HG03457 (cell line): ENCODE measurements around the gene APCDD1.

ENCODE experiments used
- ATAC-seq: cut with Tn5 transposase; IDR thresholded peaks from one replicate; pipeline ENCODE4 v1.9.1; 2021; ENCODE audit warnings: moderate number of reproducible peaks; ENCODE audit not compliant: unreplicated experiment

Gene APCDD1

DNA sequence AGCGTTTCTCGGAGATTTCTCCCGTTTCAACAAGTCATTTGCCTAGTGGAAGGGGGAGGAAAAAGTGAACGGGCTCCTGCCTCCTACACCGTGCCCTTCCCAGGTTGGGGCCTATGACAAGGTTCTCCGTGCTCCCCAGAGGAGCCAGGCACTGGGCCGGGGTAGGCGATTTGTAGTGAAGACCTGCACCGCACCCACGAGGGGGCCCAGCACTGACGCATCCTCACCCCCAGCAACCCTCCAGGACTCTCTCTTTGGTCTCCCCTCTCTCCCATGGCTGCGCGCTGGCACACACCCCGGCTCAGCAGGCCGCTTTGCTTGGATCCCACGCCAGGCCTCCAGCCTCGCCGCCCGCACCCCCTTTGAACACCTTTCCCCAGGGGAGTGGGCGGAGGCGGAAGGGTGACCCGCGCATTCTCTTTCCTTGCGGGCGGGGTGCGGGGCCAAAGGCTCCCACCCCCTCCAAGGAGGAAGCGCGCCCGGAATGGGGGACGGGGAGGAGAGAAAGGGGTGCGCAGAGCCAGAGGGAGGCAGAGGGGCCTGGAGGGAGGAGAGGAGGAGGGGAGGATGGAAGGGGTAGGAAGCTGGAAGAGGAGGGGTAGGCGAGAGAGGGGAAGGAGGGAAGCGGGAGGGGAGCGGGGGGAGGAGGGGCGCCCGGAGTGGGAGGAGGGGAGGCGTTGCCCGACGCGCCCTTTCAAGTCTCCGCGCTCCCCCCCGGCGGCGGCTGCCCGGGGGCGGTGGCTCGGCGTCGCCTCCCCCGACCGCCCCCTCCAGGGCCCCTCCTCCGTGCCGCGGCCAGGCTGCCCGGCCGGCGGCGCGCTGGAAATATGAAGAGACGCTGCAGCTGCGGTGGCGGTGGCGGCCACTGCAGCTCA lies at the start of gene APCDD1:
Gene APCDD1, plus strand, starts transcription at position 830 of the 875 bp plus-strand sequence. CDS start 347 bp downstream, outside the sequence.
- ATAC-seq, result no peak

DNA sequence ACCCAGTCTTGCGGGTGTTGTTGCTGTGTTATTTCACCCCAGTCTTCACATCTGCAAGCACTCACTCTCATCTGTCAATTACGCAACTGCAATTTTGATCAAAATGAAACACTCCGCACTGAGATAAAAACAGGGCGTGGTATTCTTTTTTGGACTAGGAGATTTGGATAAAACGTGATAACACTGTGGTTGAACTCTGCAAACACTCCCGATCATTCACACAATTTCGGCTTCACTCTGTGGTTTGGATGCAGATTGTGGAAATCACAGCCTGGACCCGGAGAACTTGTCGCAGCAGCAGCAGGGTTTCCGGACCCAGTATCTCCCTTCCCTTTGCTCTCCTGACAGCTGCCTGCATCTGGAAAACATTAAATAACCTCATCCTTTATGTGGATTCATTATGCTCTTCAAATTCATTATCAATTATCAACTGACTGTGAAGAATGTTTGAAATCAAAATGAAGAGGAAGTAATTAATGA lies 49.4 kb upstream of the APCDD1 start:
- ATAC-seq, result no peak

DNA sequence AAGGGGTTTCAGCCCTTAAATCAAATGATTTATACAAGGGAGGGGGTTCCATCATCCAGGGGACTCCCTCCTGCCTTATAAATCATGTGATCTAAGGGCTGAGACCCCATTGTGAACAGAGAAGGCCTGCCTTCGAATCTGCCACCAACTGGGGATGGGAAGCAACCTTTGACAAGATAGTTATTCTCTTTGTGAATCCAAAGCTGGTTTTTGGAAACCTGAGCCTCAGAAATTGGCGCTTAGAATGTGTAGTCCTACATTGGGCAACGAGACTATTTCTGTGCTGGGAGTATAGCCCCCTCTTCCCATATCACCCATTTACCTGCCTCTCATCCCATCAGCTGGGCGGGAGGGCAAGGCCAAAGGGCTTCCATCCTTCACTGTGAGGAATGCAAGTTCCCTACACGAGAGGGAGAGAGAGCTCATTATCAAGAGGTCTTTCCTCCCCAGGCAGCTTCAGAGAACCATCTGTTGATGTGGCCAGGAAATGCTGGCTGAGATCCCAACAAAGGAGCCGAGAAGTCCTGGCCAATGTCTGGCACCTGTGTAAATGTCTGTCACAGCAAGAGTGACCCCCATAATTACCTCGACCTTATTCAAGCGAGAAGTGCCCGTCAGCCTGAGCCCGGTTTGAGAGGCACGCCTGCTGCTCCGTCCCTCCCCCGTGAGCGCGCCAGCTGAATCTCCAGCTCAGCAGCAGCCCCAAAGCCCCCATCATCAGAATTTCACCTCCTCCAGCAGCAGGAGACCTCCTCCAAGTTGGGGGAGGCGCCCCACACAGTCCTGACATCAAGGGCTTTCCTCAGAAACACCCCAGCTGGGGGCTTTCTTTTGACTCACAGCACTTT lies 48.4 kb upstream of the APCDD1 start:
- no peak for ATAC-seq

DNA sequence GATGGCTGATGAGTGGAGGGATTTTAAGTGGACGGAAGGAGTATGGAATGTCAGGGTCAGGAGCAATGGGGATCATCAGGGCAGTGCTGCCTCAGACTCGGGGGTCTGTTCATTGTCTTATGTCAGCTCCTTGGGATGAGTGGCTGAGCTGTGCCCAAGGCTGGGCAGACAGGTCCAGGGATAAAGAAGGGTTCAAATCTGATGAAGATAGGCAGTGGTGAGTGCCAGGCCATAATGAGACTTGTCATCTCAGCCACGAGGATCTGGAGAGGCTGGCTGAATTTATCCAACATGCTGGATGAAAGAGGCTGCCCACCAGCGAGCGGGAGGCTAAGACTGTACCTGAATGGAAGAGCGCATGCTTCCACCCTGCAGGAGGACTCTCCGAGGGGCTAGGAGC lies 46.3 kb upstream of the APCDD1 start:
- ATAC-seq, result no peak

DNA sequence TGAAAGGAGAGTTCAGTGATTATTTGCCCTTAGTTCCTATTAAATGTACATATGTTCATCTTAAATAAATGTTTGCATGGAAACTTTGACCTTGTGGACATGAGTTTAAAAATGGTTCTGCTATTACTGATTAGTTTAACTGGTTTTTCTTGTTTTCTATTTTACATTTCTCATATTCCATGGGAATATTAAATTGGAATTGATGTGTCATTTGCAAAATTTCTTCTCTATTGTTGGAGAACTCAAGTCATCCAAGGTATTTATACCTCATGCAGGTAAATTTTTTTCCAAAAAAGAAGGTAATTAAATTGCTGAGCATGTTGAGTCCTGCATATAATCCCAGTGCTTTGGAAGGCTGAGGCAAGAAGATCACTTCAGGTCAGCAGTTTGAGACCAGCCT lies 45.4 kb upstream of the APCDD1 start:
- ATAC-seq, result no peak

DNA sequence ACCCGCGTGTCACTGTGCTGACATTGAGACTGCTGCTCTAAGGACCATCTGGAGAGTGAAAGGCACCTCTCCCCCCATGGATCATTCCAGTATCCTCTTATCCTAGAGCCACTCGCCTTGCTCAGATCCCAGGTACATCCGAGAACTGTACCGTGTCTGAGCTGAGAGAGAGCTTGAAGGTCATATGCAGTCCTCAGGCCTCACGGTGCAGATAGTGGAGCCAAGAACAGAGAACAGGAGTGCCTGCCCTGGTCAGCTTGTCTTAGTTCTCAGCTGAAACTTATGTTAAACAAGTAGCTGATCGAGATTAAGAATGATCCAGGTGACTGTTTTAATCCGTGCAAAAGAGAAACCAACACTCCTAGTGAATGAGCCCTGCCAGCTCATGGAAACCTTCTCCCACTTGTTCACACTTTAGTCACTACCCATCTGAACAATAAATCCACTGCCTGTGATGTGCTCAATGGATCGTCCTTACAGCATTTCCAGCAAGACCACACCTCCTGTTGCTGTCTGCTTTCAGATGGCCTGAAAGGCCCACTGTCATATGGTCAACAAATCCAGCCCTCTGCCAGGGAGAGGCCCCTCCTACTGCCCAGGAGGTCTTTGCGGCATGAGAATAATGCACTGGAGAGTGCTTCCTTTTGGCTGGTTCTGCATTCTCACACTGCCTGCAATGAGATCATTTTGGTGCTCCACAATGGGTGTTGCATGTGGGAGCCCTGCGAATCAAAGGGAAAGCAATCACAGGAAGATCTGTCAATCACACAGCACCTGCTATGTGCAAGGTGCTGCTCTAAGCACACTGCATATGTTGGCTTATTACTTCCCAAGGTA lies 43.7 kb upstream of the APCDD1 start:
- no peak for ATAC-seq

DNA sequence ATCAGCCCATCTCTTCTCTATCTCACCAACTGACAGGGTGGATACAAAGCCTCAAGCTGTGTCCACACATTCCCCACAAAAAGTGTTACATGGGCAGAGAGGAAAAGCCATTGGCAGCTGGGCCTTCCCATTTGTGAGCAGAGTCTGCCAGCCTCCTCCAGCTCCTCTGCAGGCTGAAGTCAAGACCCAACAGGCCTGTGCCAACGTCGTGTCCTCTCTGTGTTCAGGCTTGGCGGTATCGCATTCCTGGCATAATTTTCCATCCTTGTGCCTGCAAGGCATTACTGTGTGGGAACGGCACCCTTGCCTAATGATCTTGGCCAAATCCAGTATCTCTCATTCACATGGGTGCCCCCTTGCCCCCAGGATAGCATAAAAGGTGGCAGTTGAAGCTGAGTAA lies 41.5 kb upstream of the APCDD1 start:
- ATAC-seq, result no peak

DNA sequence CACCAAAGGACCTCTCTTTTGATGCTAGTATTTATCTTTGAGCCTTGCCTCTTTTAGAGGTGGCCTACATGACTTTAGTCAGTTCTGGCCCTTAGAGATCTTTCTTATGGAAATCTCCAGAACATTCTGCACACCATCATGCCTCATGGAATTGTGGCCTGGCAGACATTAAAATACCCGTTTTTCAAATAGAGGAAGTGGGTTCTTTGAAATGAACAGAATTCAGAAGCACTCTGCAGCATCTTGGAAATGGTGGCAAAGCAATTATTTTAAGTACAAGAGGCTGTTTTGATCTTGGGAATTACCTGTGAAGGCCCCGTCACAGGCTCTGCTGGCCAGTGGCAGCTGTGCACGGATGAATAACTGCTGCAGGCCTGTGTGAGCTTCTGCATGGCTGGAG lies 40.7 kb upstream of the APCDD1 start:
- ATAC-seq, result no peak

DNA sequence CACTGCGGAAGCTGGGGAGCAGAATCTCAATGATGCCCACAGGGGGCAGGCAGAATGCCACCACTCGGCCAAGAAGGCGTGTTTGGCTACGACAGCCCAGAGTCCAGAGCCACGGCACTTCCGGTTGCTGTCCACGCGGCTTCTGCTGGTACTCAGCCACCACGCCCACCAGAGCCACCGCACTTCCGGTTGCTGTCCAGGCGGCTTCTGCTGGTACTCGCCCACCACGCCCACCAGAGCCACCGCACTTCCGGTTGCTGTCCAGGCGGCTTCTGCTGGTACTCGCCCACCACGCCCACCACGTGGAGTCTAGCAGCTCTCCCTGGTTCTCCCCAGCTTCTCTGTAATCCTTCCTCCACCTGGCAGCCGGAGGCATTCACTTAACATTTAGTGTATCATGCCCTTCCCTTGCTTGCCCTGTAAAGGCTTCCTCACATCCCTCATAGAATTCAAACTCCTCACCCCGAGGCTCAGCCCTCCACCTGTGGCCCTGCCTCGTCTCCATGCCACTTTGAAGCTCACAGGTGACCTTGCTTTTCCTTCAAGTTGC lies 40.1 kb upstream of the APCDD1 start:
- no peak for ATAC-seq

DNA sequence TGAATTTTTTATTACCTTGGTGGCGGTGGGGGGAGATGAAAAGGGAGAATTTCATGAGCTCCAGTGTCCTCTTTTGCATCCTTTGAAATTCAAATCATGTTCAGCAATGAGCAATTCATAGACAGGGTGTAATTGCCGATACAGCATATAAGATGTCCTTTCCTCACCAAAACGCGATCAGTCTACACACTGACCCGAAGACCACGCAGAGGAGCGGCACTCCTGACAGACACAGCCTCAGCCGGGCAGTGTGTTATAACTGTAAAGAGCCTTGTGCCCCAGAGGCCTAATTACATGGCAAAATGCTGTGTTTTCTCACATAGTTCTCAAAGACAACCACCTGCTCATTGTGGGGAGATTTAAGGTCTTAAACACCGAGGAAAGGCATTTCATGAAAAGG lies 38.4 kb upstream of the APCDD1 start:
- ATAC-seq, result no peak

DNA sequence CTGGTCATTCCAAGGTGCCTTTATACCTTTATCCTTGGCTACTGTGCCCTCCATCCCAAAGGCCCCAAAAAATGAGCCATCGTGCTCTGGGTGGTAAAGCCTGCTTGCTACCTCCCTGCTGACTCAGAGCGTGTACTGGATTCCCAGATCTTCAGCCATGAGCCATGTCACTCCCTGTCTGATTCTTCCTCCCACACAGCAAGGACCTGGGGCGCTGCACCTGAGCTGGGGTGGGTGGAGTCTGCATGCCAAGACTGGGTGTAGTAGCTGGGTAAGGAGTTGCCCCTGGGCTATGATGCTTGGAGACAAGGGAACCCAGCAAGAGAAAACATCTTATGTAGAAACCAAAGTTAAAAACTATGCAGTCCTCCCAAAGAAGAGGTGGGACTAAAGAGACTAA lies 37.2 kb upstream of the APCDD1 start:
- ATAC-seq, result no peak

DNA sequence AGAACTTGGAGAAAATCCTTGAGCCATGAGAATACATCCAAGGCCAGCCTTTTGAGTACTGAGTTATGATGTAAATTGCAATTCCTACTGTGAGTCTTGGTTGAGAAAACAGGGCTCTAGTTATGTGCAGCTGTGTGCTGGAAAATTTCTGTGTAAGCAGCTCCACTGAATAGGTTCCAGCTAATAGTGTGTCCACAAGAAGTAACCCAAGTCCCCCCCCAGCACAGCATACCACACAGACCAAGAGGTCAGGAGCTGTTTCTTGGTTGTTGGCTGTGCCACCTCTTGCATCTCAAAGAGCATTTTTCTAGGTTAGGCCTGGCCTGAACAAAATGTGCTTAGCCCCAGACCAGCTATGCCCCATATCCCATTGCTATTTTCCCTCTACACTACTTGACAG lies 36.8 kb upstream of the APCDD1 start:
- no peak for ATAC-seq

DNA sequence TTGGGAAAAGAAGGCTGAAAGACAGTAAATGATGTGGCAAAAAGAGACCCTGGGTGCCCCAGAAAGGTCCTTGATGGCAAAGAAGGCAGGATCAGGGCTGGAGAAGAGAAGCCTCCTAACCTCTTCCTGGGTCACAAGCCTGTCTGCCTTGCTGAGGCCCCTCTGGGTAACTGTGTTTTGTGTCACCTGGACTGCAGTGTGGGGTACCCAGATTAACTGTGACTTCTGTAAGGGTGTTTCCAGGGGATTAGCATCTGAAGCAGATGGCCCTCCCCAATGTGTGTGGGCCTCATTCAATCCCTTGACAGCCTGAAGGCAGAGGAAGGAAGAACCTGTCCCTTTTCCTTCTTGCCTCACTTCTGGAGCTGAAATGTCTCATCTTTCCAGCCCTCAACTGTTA lies 35.6 kb upstream of the APCDD1 start:
- no peak for ATAC-seq

DNA sequence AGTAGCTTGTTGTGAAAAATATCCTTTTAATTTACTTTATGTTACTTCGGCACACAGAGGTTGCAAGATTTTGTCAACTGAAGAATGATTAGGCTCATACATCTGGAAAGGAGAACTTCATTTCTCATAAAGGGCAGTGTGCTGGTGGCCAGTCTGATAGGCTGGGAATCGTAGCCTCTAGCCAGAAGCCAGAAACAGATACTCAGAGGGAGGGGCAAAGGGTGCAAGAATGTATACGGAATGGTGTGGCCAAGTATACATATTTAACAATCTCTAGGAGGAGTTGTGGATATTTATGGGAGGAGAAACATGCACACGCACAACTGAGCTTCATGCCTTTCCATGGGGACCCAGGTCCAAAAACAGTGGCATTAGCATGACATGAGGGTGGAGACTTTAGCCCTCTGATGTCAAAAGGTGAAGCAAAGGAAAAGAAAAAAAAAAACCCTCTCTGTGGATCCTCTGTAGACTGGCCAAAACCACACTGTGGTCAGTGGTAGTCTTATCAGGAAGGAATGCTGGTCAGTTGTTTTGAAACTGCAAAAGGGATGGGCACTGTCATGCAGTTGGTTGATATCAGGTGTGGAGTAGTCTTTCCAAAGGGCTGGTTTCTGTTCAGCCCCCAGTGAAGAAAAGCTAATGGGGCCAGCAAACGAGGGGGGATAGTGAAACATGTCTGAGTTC lies 34.9 kb upstream of the APCDD1 start:
- ATAC-seq, result no peak

DNA sequence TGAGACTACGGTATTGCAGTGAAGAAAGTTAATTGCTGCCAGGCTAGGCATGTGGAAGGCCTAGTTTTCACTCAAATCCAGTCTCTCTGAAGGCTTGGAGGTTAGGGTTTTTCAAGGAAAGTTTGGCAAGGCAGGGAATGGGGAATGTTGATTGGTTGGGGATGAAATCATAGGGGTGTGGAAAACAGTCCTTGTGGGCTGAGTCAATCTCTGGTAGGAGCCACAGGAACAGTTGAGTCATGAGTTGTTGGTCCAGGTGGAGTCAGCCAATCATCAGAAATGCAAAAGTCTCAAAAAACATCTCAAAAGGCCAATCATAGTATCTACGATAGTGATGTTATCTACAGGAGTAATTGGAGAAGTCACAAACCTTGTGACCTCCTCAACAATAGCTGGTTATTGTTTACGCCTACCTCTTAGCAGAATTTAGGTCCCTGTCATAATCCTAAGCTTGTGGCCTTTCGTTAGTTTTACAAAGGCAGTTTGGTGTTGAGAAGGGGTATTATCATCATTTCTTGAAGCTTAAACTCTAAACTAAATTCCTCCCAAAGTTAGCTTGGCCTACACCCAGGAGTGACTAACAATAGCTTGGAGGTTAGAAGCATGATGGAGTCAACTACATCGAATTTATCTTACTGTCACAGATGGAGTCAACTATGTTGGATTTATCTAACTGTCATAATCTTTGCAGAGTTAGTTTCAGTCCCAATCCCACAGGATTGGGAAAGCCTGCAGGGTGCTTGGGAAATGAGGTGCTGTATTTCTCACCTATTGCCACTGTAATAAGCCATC lies 33.7 kb upstream of the APCDD1 start:
- no peak for ATAC-seq

DNA sequence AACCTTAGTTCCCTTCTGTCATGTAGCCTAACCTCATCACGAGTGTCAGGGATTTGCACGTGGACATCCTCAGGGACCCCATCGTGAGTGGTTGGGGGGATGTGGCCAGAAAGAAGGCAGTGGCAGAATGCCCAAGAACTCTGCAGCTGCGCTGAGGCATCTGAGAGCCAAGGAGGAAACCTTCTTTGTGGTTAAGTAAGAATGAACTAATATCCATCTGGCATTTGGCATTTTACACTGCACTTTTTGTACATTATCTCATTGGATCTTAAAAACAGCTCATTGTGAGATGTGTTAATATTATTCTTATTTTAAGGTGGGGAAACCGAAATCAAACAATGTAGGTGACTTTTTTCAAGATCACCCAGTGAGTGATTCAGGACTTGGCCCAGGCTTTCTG lies 32.6 kb upstream of the APCDD1 start:
- no peak for ATAC-seq

DNA sequence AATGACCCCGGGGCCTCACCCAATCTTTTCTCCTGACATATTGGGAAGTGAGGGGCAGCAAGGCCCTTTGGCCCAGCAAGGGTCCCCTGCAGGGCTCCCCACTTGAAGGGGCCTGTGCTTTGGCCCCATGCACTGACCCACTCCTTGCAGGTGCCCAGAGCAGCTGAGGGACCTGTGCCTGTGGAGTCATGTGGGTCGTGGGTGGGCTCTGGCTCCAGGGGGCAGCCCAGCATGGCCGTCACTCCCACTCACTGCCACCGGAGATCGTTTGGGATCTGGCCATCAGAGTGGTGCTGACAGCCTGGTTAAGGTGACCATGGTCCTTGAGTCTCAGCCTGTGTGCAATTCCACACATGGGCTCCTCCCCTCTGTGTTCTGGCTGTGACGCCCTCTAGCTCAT lies 31.7 kb upstream of the APCDD1 start:
- ATAC-seq, result no peak

DNA sequence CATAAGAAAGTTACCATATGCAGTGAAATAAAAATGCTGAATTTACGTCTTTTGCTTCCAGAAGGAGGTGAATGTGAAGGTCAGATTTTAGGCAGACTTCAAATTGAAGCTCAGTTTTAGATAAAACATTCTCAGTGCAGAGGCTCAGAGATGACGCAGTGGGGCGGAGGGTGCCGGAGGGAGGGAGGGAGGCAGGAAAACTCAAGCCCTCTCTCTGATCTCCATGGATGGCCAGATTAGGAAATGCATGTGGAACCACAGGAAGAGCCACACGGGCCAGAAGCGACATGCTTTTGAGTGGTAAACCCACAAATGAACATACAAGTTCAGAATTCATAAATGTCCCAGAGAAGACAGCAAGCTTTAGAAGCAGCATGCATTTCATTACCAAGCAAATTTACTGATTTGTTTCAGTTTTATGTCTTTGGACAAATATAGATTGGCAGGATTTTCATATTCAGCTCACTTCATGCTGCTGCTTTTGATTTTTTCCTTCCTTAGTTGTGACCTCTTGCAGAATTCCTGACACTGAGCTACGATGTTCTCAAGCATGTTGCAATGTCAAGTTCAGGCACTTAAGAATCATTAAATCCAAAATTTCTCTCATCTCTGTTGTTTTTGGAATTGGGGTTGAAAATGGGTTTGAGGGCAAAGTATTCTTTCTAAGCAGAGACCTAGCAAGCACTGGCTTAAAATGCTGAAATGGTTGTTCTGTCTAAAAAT lies 29.7 kb upstream of the APCDD1 start:
- ATAC-seq, result no peak

DNA sequence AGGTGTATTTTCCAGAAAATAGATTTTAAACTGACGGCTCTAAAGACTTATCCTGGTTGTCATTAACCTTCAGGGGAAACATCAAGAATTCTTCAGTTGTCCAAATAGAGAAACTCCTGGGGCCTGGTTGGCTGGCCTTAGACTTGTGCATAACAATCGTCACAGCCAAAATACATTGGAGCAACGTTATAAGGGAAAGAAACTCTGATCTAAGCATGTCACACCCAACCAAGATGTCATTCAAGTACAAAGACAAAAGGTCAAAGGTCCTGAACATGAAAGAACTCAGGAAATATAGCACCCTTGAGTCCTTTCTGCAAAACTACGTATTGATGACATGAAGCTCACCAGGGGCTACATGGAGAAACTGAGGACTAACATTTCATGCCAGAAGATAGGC lies 23.8 kb upstream of the APCDD1 start:
- no peak for ATAC-seq
